GM19372 (cell line): ENCODE measurements around the gene GGT6.
A peak's percentile ranks its signal among the peaks of the same experiment; 100 is the strongest.

Source experiments
- ATAC-seq: cut with Tn5 transposase; IDR thresholded peaks from one replicate; pipeline ENCODE4 v1.9.1; 2021; ENCODE audit warnings: mild to moderate bottlenecking, low read depth, moderate library complexity; ENCODE audit not compliant: unreplicated experiment

GGT6 gene

DNA sequence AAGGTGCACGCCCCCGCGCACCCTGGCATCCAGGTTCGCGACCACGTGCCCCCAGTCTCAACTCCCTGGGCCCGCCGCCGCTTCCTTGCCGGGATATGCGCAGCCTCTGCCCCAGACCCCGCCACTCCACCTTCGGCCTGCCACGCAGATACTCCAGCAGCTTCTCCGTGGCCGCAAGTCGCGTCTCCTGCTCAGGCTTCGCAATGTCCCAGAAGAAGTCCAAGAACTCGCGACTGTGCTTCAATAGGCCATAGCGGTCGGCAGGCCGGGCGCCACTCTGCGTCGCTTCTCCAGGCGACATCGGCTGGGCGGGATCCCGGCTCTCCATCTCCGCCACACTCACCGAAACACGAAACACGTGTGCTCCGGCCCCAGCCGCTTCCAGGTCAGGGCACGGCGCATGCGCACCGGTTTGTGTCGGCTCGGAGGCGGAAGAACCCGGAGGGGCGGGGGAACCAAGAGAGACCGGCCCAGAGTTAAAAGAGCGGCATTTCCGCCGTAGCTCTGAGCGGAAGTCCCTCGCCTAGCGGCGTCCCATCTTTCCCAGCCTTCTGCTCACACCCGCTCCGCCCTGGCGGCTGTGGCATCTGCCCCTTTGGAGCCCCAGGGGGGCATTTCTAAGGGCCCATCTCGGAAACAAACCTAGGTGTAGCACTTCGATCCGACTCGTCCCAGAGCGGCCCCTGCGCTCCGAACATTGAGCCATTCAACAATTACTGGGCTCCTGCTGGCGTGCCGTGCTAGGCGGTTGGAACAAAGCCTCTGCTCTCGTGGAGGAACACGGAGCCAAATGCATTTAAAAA lies 5.2 kb downstream of the GGT6 start, which contains the start of gene MYBBP1A:
TSS of gene MYBBP1A (minus strand) at position 388 of the 803 bp plus-strand sequence. CDS start at position 328, 60 bp downstream.
- ATAC-seq: peak; percentile 91

DNA sequence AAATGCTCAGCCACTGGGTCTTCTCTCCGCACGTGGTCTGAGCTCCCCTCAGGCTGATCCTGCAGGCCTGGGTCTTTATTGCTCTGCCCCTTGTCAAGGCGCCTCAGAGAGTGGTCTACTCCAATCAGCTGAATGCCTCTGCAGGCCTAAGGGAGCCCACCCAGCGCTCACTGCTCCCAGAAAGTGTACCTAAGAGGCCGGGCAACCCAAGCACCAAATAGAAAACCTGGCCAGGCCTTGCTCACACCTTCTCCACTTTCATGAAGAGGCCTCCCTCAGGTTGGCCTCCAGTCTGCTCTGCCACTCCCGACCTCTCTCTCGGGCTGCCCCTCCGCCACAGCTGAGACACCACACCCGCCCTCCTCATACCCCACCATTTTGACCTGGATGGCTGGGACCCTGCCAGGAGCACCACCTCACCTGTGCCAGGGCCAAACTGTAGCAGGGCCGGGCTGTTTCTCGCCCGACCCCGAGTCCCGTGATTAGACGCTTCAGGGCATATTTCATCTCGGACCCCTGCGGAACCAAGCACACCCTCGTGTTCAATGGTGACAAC lies 5.9 kb downstream of the GGT6 start:
- ATAC-seq: no peak

DNA sequence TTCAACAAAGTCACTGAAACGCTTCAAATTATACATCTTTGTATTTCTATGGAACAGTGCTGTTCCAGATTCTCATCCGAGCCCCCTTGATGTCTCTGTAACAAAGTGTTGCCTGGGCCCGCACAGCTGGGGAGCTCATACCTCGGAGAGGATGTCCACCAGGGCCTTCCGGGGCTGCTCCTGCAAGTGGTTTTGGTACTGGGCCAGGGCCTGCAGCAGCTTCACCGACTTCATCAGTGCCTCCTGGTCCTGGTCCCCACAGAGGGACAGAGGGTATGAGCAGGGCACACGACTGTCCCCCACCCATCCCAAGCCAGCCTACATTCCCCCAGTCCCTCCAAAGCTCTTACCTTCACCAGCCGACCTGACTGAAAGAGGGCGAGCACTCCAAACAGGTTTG lies 6.7 kb downstream of the GGT6 start:
- no peak for ATAC-seq

DNA sequence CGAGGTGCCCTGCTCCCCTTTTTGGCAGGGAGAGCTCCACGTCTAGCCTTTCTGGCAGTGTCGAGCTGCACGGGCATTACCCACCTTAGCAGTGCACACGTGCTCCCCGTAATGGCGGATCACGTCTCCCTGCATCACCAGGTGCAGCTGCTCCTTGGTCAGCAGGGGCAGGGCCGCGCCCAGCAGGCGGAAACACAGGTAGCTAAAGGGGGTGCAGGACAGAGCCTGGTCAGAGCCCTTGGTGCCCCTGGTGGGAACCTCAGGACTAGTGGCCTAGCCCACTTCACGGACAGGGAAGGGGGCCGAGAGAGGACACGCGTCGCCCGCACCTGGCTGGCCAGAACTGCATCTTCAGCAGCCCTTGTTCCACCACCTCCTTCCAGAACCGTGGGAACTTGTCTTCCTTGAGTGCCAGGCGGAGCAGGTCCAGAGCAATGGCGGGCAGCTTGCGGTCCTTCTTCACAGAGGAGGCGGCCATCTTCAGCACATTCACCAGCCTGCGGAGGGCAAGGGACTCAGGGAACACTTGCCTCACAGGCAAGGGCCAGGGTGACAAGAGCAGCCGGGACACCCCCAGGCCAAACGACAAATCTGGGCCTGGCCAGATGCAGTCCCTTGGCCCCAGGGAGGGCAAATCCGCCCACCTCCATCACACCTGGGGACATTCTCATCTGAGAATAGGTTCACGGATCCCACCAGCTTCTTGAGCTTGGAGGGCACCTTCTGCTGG lies 8.4 kb downstream of the GGT6 start:
- no peak for ATAC-seq

DNA sequence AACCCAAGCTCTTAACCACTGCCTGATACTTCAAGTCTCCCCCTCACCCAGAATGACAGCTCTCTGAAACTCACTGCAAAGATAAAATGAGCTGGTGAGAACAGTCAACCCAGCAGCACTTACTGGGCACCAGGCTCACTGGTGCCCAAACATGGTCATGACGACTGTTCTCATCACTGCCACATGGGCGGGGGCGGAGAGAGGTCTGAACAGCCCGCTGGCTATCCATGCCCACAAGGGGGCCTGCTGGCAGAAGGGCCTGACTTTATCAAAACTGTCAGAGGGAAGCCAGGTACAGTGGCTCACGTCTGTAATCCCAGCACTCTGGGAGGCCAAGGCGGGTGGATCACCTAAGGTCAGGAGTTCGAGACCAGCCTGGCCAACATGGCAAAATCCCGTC lies 9.2 kb downstream of the GGT6 start:
- ATAC-seq: no peak

DNA sequence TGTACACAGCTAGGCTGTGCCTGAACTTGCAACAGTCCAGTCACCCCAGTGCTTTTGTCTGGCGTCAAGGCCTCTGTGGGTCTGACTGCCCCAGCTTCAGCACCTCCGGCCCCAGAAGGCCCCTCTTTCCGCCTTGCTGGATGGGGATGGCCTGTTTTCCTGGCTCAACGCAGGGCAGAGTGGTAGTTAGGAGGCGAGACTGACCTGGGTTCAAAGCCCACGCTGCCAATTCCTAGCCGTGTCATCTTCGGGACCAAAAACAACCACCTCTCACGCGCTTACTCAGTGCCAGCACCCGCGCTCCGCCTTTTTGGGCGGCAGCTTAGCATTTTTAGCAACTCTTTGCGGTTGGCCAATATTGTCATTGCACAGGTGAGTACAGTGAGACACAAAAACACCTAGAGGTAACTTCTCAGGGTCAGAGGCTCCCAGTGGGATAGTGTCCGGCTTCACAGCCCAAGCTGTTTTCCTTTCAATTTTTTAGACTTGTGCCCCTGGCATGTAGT lies 9.8 kb downstream of the GGT6 start:
- no peak for ATAC-seq

DNA sequence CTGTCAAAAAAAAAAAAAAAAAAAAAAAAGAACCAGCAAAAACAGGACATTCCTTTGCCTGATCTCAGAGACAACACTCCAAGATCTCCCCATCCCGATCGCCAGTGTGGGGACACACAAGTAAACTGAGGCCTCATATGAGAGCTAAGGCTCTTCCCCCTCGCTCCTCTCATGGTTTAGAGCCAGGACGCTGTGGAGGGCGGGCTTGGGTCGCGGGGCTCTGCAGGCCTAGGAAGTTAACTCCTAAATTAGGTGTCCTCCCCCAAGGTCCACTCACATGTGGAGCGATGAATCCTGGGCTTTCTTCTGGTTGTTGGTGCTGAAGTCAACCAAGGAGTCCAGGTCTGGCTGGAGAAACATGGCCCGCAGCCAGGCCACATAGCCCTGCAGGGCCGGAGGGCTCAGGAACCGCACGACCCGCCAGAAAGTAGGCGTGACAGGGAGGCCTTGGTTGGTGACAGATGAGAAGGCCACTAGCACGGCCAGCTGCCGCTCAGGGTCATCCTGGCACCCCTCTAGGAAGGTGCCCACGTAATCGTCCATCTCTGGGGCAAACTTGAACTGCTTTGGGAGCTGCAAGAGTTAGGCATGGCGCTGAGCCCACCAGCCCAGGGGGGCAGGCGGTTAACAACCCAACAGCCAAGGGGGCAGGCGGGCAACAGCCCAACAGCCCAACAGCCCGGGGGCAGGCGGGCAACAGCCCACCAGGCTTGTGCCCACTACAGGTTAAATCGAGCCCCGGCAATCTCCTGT lies 10.4 kb downstream of the GGT6 start:
- ATAC-seq: no peak

DNA sequence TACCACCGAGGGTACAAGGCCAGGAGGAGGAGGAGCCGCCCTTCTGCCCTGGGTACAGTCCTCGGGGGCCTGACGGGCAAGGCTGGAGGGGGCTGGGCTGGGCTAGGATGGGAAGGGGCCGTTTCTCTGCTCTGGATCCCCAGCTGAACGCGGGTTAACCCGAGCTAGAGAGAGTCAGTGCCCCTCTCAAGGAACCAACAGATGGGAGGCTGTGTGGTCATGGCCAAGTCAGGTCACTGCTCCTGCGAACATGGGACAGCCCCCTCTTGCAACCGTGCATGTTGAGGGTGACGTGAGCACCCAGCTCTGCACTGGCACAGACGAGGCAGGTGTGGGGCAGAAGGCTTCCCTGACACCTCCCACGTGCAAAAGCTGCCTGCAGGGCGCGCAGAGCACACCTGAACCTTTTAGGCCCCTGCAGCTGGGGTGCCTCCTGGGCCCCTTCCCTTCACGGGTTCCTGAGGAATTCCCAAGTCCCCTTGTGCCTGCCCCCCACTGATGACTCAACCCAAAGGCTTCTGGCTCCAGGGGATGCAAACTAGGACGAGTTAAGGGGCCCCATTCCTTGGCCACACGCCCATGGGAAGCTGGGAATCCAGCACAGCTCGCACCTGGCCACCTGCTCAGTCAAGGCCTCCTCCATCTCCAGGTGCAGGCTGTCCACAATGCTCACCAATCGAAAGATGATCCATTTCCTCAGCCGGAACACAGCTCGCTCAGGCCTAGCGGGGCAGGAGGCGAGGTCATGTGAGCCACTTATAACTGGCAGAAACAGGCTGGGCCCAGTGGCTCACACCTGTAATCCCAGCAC lies 11.5 kb downstream of the GGT6 start:
- no peak for ATAC-seq

DNA sequence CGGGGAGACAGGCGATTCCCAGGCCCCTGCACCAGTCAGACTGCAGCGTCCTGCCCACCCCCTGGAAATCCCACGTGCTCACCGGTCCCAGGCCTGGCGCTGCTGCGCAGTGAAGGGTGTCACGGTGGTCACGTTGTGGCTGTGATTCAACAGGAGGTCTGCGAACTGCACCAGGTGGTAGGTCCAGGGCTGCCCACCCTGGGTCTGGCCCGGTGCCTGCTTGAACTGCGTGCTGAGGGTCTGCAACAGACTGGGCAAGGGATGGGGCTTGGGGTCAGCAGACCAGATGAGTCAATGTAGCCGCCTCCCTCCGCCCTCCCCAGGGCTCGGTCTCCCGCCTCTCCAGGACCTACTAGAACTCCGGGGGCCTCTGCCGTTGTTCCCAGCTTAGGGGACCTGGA lies 12.3 kb downstream of the GGT6 start:
- no peak for ATAC-seq

DNA sequence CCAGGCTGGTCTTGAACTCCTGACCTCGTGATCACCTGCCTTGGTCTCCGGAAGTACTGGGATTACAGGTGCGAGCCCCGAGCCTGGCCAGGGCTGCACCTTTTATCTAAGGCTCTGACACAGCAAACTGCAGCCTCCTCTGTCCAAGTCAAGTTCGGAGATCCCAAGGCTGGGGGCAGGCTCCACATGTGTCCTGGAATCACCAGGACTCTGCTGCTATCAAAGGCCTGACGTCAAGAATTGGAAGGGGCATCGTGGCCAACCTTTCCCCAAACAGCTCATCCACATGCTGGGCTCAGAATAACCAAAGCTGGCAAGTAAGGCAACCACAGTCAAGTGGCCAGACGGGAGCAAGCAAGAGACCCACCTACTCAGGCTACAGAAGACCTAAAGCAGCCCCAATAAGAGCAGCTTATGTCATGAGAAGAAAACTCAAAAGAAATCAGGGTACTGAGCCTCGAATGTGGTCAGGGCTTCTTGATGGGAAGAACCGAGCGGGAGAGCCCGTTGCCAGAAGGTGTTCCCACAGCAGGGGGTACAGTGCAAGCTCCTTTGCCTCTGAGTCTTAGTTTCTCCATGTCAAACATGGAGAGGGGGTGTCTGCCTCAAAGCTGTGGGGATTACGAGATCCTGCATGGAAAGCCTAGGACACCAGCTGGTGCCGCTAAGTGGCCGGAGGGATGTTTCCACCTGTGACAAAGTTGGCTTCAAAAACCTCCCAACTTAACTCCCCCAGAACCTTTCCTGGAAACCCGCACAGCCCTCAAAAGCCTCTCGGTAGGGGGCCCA lies 13.1 kb downstream of the GGT6 start:
- no peak for ATAC-seq

DNA sequence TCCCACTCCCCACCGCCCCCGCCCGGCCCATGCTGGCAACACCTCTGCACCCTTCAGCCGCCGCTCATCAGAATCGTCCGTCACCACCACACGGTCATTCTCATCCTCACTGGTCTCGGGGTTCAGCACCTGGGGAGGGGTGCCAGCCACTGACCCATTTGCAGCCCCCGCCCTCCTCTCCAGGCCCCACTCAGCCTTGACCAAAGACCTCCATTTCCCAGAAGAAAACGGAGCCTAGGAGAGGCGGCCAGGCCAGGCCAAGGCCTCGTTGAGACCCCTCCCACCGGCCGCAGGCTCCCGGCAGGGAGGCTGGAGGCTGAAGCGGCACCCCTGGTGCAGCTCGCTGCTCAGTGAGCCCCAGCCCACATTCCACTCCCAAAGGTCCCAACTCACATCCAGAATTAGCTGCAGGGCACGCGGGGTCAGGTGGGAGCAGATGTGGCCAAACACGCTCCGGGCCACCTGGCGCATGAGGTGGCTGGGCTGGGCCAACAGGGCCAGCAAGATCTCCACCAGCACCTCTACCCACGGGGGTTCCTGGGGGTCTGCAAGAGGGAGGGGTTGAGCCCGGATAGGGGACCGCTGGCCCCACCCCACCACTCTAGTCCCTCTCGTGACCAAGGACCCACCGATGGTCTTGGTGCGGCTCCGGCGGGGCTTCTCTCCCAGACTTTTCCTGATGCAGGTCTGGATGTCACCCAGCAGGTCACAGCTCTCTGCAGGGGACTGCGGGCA lies 15.0 kb downstream of the GGT6 start:
- no peak for ATAC-seq

DNA sequence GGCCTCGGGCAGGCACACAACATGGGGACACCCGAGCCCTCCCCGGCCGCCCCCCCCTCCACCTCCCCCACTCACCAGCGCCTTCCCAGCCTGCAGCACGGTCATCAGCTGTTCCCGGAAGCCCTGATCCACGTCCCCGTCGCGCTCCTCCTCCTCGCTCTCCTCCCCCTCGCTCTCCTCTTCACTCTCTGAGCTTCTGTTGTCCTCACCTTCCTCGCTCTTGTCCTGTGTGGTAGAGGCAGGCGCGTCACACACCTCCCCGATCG lies 15.5 kb downstream of the GGT6 start:
- no peak for ATAC-seq

DNA sequence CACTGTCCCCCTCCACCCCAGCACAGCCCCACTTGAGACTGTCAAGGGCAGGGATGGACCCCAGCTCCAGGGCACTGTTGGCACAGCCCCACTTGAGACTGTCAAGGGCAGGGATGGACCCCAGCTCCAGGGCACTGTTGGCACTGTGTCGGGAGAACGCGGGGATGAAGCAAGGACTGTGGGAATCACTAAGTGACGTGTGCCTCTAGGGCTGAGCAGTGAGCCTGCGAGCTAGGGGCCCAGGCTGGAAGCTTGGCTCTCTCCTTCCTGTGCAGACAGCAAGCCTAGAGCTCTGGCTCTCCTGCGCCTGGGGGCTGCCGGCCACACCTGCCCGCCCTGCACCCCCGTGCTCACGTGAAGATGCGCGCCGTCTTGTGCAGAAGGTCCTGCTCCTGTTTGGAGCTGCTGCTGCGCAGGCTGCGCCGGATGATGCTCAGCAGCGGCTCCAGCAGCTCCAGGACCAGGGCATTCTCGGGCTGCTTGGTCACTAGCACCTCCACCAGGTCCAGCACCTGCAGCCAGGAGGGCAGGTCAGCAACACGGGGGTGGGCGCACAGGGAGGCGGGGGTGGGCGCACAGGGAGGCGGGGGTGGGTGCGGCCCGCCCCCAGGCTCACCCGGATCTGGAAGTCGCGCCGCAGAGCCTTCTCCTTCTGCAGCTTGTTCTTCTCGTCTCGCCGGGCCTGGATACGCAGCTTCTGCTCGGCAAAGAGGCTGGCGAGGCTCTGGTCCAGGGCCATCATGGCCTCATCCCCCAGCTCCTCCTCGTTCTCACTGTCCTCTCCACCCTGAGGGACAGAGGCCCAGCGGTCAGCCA lies 16.0 kb downstream of the GGT6 start:
- no peak for ATAC-seq

DNA sequence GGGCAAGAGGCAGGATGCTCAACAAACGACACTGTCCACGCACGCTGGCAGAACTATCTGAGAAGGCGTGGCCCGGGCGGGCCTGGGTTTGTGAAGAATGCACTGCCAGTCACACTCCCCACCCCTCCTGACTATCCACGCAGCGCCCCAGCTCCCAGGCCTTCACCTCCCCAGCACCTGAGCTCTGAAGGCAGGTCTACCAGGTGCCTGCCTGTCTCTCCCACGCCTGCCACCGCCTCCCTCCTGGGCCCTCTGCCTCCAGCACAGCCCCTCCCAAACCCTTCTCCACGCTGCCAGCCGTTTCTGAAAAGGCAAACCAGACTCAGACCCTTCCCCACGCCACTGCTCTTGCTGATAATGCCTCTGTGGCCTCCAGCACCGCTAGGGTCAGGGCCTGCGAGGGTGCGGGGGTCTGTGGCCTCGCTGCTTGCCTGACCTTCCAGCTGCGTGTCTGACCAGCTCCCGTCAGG lies 16.8 kb downstream of the GGT6 start:
- ATAC-seq: no peak

DNA sequence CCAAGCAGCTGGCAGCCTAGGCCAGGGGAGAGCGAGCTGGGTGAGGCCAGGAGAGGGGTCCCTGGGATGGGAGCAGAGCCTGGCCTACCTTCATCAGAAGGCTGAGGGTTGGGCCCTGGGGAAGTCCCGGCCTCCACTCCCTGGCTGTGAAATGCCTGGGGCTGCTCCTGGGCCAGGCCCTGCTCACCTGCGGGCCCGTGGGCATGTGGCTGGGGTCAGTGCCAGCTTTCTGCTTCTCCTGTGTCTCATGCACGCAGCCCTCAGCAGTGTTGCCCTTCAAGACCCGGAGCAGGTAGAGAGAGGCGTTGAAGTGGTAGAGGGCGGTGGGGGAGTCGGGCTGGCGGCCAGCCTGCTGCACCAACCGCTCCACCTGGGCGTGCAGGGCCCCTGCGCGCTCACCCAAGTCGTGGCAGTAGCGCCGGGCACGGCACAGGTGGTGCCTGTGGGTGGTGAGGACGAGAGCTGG lies 17.6 kb downstream of the GGT6 start:
- ATAC-seq: no peak

DNA sequence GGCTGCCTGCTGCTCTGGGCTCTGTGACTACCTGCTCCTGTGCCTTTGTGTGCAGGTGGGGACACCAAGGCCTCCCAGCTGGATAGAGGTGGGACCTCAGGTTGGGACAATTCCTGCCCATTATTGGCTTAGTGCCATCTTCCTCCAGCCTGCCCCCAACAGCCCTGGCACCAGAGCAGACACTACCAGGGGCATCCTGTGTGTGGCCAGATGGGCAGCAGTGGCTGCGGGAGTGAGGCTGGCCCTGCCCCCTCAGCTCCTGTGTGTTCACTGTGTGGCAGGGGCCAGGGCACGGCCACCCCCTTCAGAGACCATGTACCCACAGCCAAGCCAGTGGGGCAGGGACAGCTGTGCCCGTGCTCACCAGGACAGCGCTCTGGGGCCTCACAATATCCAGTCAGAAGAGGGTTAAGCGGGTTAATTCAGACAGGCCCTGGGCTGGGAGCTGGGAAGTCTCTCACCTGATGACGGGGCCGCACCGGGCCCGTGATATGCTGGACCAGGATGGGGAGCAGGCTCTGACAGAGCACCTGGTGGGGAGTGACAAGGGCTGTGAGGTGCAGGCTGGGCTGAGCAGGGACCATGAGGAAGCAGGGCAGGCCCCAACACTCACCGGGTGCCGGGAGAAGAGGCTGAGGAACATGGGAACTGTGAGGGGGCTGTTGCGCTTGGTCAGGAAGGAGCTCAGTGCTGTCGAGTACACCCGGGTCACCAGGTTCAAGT lies 18.2 kb downstream of the GGT6 start:
- ATAC-seq: no peak
